Neural progenitor cell (in vitro differentiated cells): ENCODE results near the gene LOXL1. TPM values are rescaled to one million over a fixed set of nuclear protein-coding genes. Genes with fewer than 3 reads are reported as not detected.

Source experiments
- DNase-seq: peaks from one replicate; pipeline ENCODE4 v3.0.0-alpha.2; 2016; ENCODE audit warnings: low spot score
- H2AFZ ChIP-seq: fragments of 200-600 bp; sonication (generic); replicated peaks from 2 replicates; pipeline ENCODE4 v1.6.1; 2016; ENCODE audit warnings: antibody characterized with exemption
- H3F3A ChIP-seq: fragments of 200-600 bp; sonication (generic); 2 replicates; pipeline ENCODE4 v1.6.1; 2016; ENCODE audit warnings: antibody characterized with exemption, low read depth
- H3K27ac ChIP-seq: fragments of 200-600 bp; sonication (generic); 2 replicates; pipeline ENCODE4 v1.5.1; 2016; ENCODE audit warnings: mild to moderate bottlenecking
- H3K27me3 ChIP-seq: fragments of 200-600 bp; sonication (generic); 2 replicates; pipeline ENCODE4 v1.6.1; 2016; ENCODE audit warnings: mild to moderate bottlenecking, moderate library complexity
- H3K36me3 ChIP-seq: fragments of 200-600 bp; sonication (generic); 2 replicates; pipeline ENCODE4 v1.5.1; 2016
- H3K4me1 ChIP-seq: fragments of 200-600 bp; sonication (generic); 2 replicates; pipeline ENCODE4 v1.6.1; 2016; ENCODE audit warnings: mixed run types
- H3K4me2 ChIP-seq: fragments of 200-600 bp; sonication (generic); 2 replicates; pipeline ENCODE4 v1.6.1; 2016
- H3K4me3 ChIP-seq: fragments of 200-600 bp; sonication (generic); 2 replicates; pipeline ENCODE4 v1.5.1; 2016
- H3K79me2 ChIP-seq: fragments of 200-600 bp; sonication (generic); 2 replicates; pipeline ENCODE4 v1.6.1; 2016; ENCODE audit warnings: low read depth
- H3K9ac ChIP-seq: fragments of 200-600 bp; sonication (generic); 2 replicates; pipeline ENCODE4 v1.6.1; 2016
- H3K9me3 ChIP-seq: fragments of 200-600 bp; sonication (generic); 2 replicates; pipeline ENCODE4 v1.5.1; 2016; ENCODE audit warnings: low read depth
- H4K20me1 ChIP-seq: fragments of 200-600 bp; sonication (generic); 2 replicates; pipeline ENCODE4 v1.6.1; 2016; ENCODE audit warnings: low read depth
- H3K27ac Mint-ChIP-seq: 3 replicates; pipeline ENCODE4 v1.8.0; 2021; ENCODE audit warnings: mixed read lengths
- H3K27me3 Mint-ChIP-seq: 2 replicates; pipeline ENCODE4 v1.8.0; 2022; ENCODE audit warnings: low read depth, mild to moderate bottlenecking, inconsistent platforms, moderate library complexity, mixed read lengths; ENCODE audit not compliant: insufficient read depth
- H3K36me3 Mint-ChIP-seq: 3 replicates; pipeline ENCODE4 v1.8.0; 2021; ENCODE audit warnings: mixed read lengths
- H3K4me1 Mint-ChIP-seq: 3 replicates; pipeline ENCODE4 v1.8.0; 2021; ENCODE audit warnings: mixed read lengths
- H3K4me3 Mint-ChIP-seq: 3 replicates; pipeline ENCODE4 v1.8.0; 2021; ENCODE audit warnings: mild to moderate bottlenecking, moderate library complexity, mixed read lengths
- H3K9me3 Mint-ChIP-seq: 3 replicates; pipeline ENCODE4 v1.8.0; 2020; ENCODE audit warnings: mixed read lengths
- EZH2 ChIP-seq: fragments of 200-600 bp; sonication (generic); IDR thresholded peaks from 2 replicates; pipeline ENCODE4 v1.6.1; 2017; ENCODE audit warnings: antibody characterized with exemption, mild to moderate bottlenecking, moderate library complexity
- EZH2phosphoT487 ChIP-seq: fragments of 200-600 bp; sonication (generic); IDR thresholded peaks from 2 replicates; pipeline ENCODE4 v1.6.1; 2017; ENCODE audit warnings: antibody characterized with exemption
- total RNA-seq: library from RNA; depleted of rRNA; stranded (reverse); fragments of >200 nt; gene quantifications from 2 replicates; pipeline ENCODE4 v1.2.3, GENCODE V29; 2015; ENCODE audit warnings: low replicate concordance
- TF ChIP-seq, protein P1 (sequence below): fragments of 200-600 bp; sonication (generic); IDR thresholded peaks from 2 replicates; pipeline ENCODE4 v1.5.1; 2017; ENCODE audit warnings: antibody characterized with exemption, mild to moderate bottlenecking

LOXL1 gene
- total RNA-seq, 1 donor from 2014 or later, result 5.3 TPM

DNA sequence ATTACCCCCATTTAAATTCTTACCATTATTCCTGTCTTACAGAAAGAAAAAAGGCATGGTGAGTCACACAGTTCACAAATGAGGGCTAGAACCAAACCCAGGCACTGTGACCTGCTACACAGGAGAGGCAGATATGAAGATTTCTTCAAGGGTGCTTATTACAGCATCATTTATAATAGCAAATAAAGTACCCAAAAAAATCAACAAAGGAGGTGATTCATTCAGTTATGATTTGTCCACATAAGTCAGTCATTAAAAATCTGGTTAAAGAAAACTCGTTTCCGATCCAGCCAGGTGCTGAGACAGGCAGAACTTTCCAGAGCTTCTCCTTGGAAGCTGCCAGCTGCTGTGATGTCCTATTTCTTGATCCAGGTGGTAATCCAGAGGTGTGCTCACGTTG lies 7.5 kb upstream of the LOXL1 start:
- Mint-ChIP-seq H3K27me3 (peaks cover 10% of the 10 kb centered on the region), H3K4me3 (no peak overlapping the region), H3K4me1 (peaks cover 33% of the 10 kb centered on the region), H3K36me3 (peaks cover 4% of the 10 kb centered on the region), H3K27ac (no peak overlapping the region), H3K9me3 (peaks cover 22% of the 10 kb centered on the region)
- Histone ChIP-seq H3K27ac (no peak overlapping the region), H3K79me2 (no peaks in the 10 kb centered on the region), H2AFZ (no peak overlapping the region), H3K27me3 (no peaks in the 10 kb centered on the region), H3K9ac (no peak overlapping the region), H4K20me1 (no peaks in the 10 kb centered on the region), H3K4me2 (no peak overlapping the region), H3K36me3 (no peaks in the 10 kb centered on the region), H3K4me3 (no peak overlapping the region), H3K9me3 (peaks cover 9% of the 10 kb centered on the region), H3F3A (peaks cover 12% of the 10 kb centered on the region), H3K4me1 (peaks cover 26% of the 10 kb centered on the region)
- no peak for DNase-seq
- TF ChIP-seq EZH2phosphoT487 (no peak), EZH2 (no peak)
- TF ChIP-seq, protein P1, sequence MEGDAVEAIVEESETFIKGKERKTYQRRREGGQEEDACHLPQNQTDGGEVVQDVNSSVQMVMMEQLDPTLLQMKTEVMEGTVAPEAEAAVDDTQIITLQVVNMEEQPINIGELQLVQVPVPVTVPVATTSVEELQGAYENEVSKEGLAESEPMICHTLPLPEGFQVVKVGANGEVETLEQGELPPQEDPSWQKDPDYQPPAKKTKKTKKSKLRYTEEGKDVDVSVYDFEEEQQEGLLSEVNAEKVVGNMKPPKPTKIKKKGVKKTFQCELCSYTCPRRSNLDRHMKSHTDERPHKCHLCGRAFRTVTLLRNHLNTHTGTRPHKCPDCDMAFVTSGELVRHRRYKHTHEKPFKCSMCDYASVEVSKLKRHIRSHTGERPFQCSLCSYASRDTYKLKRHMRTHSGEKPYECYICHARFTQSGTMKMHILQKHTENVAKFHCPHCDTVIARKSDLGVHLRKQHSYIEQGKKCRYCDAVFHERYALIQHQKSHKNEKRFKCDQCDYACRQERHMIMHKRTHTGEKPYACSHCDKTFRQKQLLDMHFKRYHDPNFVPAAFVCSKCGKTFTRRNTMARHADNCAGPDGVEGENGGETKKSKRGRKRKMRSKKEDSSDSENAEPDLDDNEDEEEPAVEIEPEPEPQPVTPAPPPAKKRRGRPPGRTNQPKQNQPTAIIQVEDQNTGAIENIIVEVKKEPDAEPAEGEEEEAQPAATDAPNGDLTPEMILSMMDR, result no peak

DNA sequence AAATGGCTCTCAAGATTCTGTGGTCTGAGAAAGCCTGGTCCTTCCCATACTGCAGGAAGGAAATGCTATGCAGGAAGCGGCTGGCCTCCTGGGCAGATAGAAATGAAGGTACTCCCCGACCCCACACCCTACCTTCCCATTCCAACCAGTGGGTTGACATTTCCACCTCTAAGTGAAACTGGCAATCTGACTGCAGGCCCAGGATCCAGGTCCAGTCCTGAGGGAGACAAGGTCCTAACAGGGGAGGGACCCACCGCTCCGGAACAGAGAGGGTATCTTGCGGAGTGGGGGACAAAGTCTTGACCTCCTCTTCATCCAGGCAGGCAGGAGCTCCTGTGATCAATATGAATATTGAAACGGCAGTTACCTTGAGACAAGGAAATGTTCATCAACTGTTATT lies 6.6 kb upstream of the LOXL1 start:
- Mint-ChIP-seq H3K27ac (no peak overlapping the region), H3K36me3 (peaks cover 4% of the 10 kb centered on the region), H3K4me1 (peaks cover 40% of the 10 kb centered on the region), H3K9me3 (peaks cover 22% of the 10 kb centered on the region), H3K27me3 (peaks cover 10% of the 10 kb centered on the region), H3K4me3 (no peak overlapping the region)
- H3K4me3 ChIP-seq, result no peak overlapping the region
- no peak overlapping the region for H3K27ac ChIP-seq
- no peak for DNase-seq
- H4K20me1 ChIP-seq, result no peaks in the 10 kb centered on the region
- no peak overlapping the region for H3K4me2 ChIP-seq
- H3K9me3 ChIP-seq, result peaks cover 9% of the 10 kb centered on the region
- TF ChIP-seq, protein P1, result no peak
- no peak for TF ChIP-seq EZH2
- no peak for TF ChIP-seq EZH2phosphoT487
- H3F3A ChIP-seq, result peaks cover 20% of the 10 kb centered on the region
- peaks cover 35% of the 10 kb centered on the region for H3K4me1 ChIP-seq
- no peaks in the 10 kb centered on the region for H3K36me3 ChIP-seq
- no peaks in the 10 kb centered on the region for H3K79me2 ChIP-seq
- no peak overlapping the region for H2AFZ ChIP-seq
- no peaks in the 10 kb centered on the region for H3K27me3 ChIP-seq
- H3K9ac ChIP-seq, result no peak overlapping the region

DNA sequence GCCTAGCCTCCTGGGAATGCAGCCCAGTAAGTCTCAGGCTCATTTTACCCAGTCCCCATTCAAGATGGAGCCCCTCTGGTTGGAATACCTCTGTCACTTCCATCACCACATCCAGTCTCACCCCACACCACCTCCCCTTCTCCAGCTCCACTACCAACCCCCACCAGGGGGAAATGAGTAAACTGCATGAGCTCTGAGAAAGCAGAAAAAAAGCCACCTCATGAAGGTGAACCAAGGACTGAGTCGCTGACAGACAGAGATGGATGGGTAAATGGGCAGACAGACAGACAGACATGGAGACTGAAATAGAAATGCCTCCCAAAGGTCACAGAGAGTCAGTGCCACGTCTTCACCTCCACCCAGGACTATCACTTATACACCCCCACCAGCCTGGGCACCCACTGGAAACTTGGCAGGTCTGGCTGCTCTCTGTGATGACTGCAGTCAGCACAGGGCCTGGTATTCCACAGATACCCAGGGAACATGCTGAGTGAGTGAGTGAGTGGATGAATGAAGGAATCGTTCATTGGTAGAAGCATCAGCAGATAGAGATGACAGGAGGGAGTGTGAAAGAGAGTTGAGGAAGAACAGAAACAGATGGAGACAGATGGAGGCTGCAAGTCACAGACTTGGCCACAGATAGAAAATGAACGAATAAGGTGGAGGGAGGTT lies 4.9 kb upstream of the LOXL1 start:
- TF ChIP-seq EZH2 (no peak), EZH2phosphoT487 (no peak)
- TF ChIP-seq, protein P1, result no peak
- Mint-ChIP-seq H3K36me3 (peaks cover 4% of the 10 kb centered on the region), H3K9me3 (peaks cover 17% of the 10 kb centered on the region), H3K27ac (no peak overlapping the region), H3K4me3 (peak overlapping the region; percentile 7), H3K27me3 (peaks cover 17% of the 10 kb centered on the region), H3K4me1 (peaks cover 46% of the 10 kb centered on the region)
- Histone ChIP-seq H3F3A (peaks cover 34% of the 10 kb centered on the region), H3K9ac (no peak overlapping the region), H3K4me3 (no peak overlapping the region), H3K36me3 (no peaks in the 10 kb centered on the region), H3K4me1 (peaks cover 49% of the 10 kb centered on the region), H3K79me2 (no peaks in the 10 kb centered on the region), H3K9me3 (peaks cover 9% of the 10 kb centered on the region), H3K27ac (no peak overlapping the region), H2AFZ (no peak overlapping the region), H3K27me3 (no peaks in the 10 kb centered on the region), H4K20me1 (no peaks in the 10 kb centered on the region), H3K4me2 (no peak overlapping the region)
- no peak for DNase-seq
